ENCODE results near the gene DTD1.
"Not testable (repeated sequence)": the region's sequence is repeated elsewhere in the genome, so short reads cannot be mapped to it uniquely, and the experiment has no call there.

Gene DTD1

GRCh38 chr20:18787046-18787445 is 199.2 kb downstream of the DTD1 start:
- not testable (repeated sequence) for DNase-seq (ENCODE audit: low spot score); H2BK12ac ChIP-seq (ENCODE audit: low read length); H3K18ac ChIP-seq (ENCODE audit: low read length); H3K9me3 ChIP-seq (replicated peaks in 1 of 2; ENCODE audit: control insufficient read depth in 2 of 2, insufficient read depth in 1 of 2, low read depth in 1 of 2, low read length in 2 of 2); H3K36me3 ChIP-seq (replicated peaks in 1 of 2; ENCODE audit: control insufficient read depth in 2 of 2, insufficient read depth in 2 of 2, low read length in 2 of 2); H3K4me2 ChIP-seq (ENCODE audit: insufficient read depth, low read length, poor library complexity, severe bottlenecking); H2BK120ac ChIP-seq (ENCODE audit: low read depth, low read length); H4K91ac ChIP-seq (ENCODE audit: low read depth, low read length, poor library complexity); H3K27ac ChIP-seq (replicated peaks; ENCODE audit: low read length); H3K23ac ChIP-seq (ENCODE audit: low read depth, low read length, poor library complexity); H3K79me1 ChIP-seq (ENCODE audit: low read depth, low read length); H4K8ac ChIP-seq (ENCODE audit: low read depth, low read length); H3K4ac ChIP-seq (ENCODE audit: low read length); H3K4me1 ChIP-seq (ENCODE audit: control insufficient read depth in 2 of 2, insufficient read depth in 1 of 2, low read depth in 1 of 2, low read length in 2 of 2); H3K14ac ChIP-seq (ENCODE audit: low read length); H2AFZ ChIP-seq (ENCODE audit: low read length); H2BK5ac ChIP-seq (ENCODE audit: low read length); H3K4me3 ChIP-seq (ENCODE audit: low read length in 2 of 2); H2BK15ac ChIP-seq (ENCODE audit: low read length); H3K9ac ChIP-seq (ENCODE audit: low read depth, low read length, poor library complexity); H2AK5ac ChIP-seq (ENCODE audit: low read depth, low read length); H3K27me3 ChIP-seq (ENCODE audit: control insufficient read depth in 3 of 3, insufficient read depth in 3 of 3, low read depth in 1 of 3, low read length in 3 of 3)
- WGBS, 2 donors (ENCODE audit: extremely low coverage in 2 of 2, insufficient read length in 2 of 2, insufficient replicate concordance in 1 of 2) = no CpG with 5 or more reads among the region's 2 CpGs

GRCh38 chr20:18788021-18788420 is 200.2 kb downstream of the DTD1 start:
- DNase-seq (ENCODE audit: low spot score) = no peak
- no peak overlapping the region for H3K18ac ChIP-seq (ENCODE audit: low read length)
- no peak overlapping the region for H2BK12ac ChIP-seq (ENCODE audit: low read length)
- no peak overlapping the region for H2AK5ac ChIP-seq (ENCODE audit: low read depth, low read length)
- H3K4me1 ChIP-seq (ENCODE audit: control insufficient read depth in 2 of 2, insufficient read depth in 1 of 2, low read depth in 1 of 2, low read length in 2 of 2) = no peaks in the 10 kb centered on the region
- no peak overlapping the region for H2AFZ ChIP-seq (ENCODE audit: low read length)
- H3K79me1 ChIP-seq (ENCODE audit: low read depth, low read length) = no peaks in the 10 kb centered on the region
- H3K4me2 ChIP-seq (ENCODE audit: insufficient read depth, low read length, poor library complexity, severe bottlenecking) = no peak overlapping the region
- no peaks in the 10 kb centered on the region for H3K27me3 ChIP-seq (ENCODE audit: control insufficient read depth in 3 of 3, insufficient read depth in 3 of 3, low read depth in 1 of 3, low read length in 3 of 3)
- no peak overlapping the region for H3K27ac ChIP-seq (replicated peaks; ENCODE audit: low read length)
- no peaks in the 10 kb centered on the region for H3K9me3 ChIP-seq (replicated peaks in 1 of 2; ENCODE audit: control insufficient read depth in 2 of 2, insufficient read depth in 1 of 2, low read depth in 1 of 2, low read length in 2 of 2)
- H3K4me3 ChIP-seq (ENCODE audit: low read length in 2 of 2) = no peak overlapping the region
- no peak overlapping the region for H2BK120ac ChIP-seq (ENCODE audit: low read depth, low read length)
- no peak overlapping the region for H2BK15ac ChIP-seq (ENCODE audit: low read length)
- no peak overlapping the region for H3K9ac ChIP-seq (ENCODE audit: low read depth, low read length, poor library complexity)
- no peak overlapping the region for H3K23ac ChIP-seq (ENCODE audit: low read depth, low read length, poor library complexity)
- no peak overlapping the region for H3K14ac ChIP-seq (ENCODE audit: low read length)
- no peak overlapping the region for H4K8ac ChIP-seq (ENCODE audit: low read depth, low read length)
- no peak overlapping the region for H4K91ac ChIP-seq (ENCODE audit: low read depth, low read length, poor library complexity)
- no peak overlapping the region for H2BK5ac ChIP-seq (ENCODE audit: low read length)
- H3K4ac ChIP-seq (ENCODE audit: low read length) = no peak overlapping the region
- no peaks in the 10 kb centered on the region for H3K36me3 ChIP-seq (replicated peaks in 1 of 2; ENCODE audit: control insufficient read depth in 2 of 2, insufficient read depth in 2 of 2, low read length in 2 of 2)

- no peak overlapping the region for H4K91ac ChIP-seq (ENCODE audit: low read depth, low read length, poor library complexity)
- no peak overlapping the region for H3K9ac ChIP-seq (ENCODE audit: low read depth, low read length, poor library complexity)
- H3K4me2 ChIP-seq (ENCODE audit: insufficient read depth, low read length, poor library complexity, severe bottlenecking) = no peak overlapping the region
- no peak overlapping the region for H3K4ac ChIP-seq (ENCODE audit: low read length)
- H4K8ac ChIP-seq (ENCODE audit: low read depth, low read length) = no peak overlapping the region
- H2BK5ac ChIP-seq (ENCODE audit: low read length) = no peak overlapping the region
- no peaks in the 10 kb centered on the region for H3K27me3 ChIP-seq (ENCODE audit: control insufficient read depth in 3 of 3, insufficient read depth in 3 of 3, low read depth in 1 of 3, low read length in 3 of 3)
- DNase-seq (ENCODE audit: low spot score) = no peak
- H2BK12ac ChIP-seq (ENCODE audit: low read length) = no peak overlapping the region
- no peaks in the 10 kb centered on the region for H3K9me3 ChIP-seq (replicated peaks in 1 of 2; ENCODE audit: control insufficient read depth in 2 of 2, insufficient read depth in 1 of 2, low read depth in 1 of 2, low read length in 2 of 2)
- no peak overlapping the region for H2AK5ac ChIP-seq (ENCODE audit: low read depth, low read length)
- no peak overlapping the region for H2AFZ ChIP-seq (ENCODE audit: low read length)
- H2BK15ac ChIP-seq (ENCODE audit: low read length) = no peak overlapping the region
- no peaks in the 10 kb centered on the region for H3K36me3 ChIP-seq (replicated peaks in 1 of 2; ENCODE audit: control insufficient read depth in 2 of 2, insufficient read depth in 2 of 2, low read length in 2 of 2)
- H3K4me3 ChIP-seq (ENCODE audit: low read length in 2 of 2) = no peak overlapping the region
- H3K4me1 ChIP-seq (ENCODE audit: control insufficient read depth in 2 of 2, insufficient read depth in 1 of 2, low read depth in 1 of 2, low read length in 2 of 2) = no peaks in the 10 kb centered on the region
- H2BK120ac ChIP-seq (ENCODE audit: low read depth, low read length) = no peak overlapping the region
- no peak overlapping the region for H3K27ac ChIP-seq (replicated peaks; ENCODE audit: low read length)
- no CpG with 5 or more reads among the region's 3 CpGs for WGBS, 2 donors (ENCODE audit: extremely low coverage in 2 of 2, insufficient read length in 2 of 2, insufficient replicate concordance in 1 of 2)
- H3K18ac ChIP-seq (ENCODE audit: low read length) = no peak overlapping the region
- H3K14ac ChIP-seq (ENCODE audit: low read length) = no peak overlapping the region
- H3K23ac ChIP-seq (ENCODE audit: low read depth, low read length, poor library complexity) = no peak overlapping the region
- no peaks in the 10 kb centered on the region for H3K79me1 ChIP-seq (ENCODE audit: low read depth, low read length)
Observed at GRCh38 chr20:18790787-18791186, 202.9 kb downstream of the DTD1 start.

- no CpG with 5 or more reads among the region's 29 CpGs for WGBS, 2 donors (ENCODE audit: extremely low coverage in 2 of 2, insufficient read length in 2 of 2, insufficient replicate concordance in 1 of 2)
- Histone ChIP-seq H3K4me2 (ENCODE audit: insufficient read depth, low read length, poor library complexity, severe bottlenecking) (peak overlapping the region; percentile 63), H3K23ac (ENCODE audit: low read depth, low read length, poor library complexity) (no peak overlapping the region), H2AFZ (ENCODE audit: low read length) (peak overlapping the region; percentile 85), H2BK12ac (ENCODE audit: low read length) (no peak overlapping the region), H3K27me3 (ENCODE audit: control insufficient read depth in 3 of 3, insufficient read depth in 3 of 3, low read depth in 1 of 3, low read length in 3 of 3) (no peaks in the 10 kb centered on the region), H3K14ac (ENCODE audit: low read length) (no peak overlapping the region), H3K4me1 (ENCODE audit: control insufficient read depth in 2 of 2, insufficient read depth in 1 of 2, low read depth in 1 of 2, low read length in 2 of 2) (no peaks in the 10 kb centered on the region), H4K8ac (ENCODE audit: low read depth, low read length) (no peak overlapping the region), H3K27ac (replicated peaks; ENCODE audit: low read length) (no peak overlapping the region), H3K9me3 (replicated peaks in 1 of 2; ENCODE audit: control insufficient read depth in 2 of 2, insufficient read depth in 1 of 2, low read depth in 1 of 2, low read length in 2 of 2) (no peaks in the 10 kb centered on the region), H3K18ac (ENCODE audit: low read length) (peak overlapping the region; percentile 85), H2BK5ac (ENCODE audit: low read length) (no peak overlapping the region), H2BK15ac (ENCODE audit: low read length) (no peak overlapping the region), H3K36me3 (replicated peaks in 1 of 2; ENCODE audit: control insufficient read depth in 2 of 2, insufficient read depth in 2 of 2, low read length in 2 of 2) (no peaks in the 10 kb centered on the region), H3K4ac (ENCODE audit: low read length) (no peak overlapping the region), H2BK120ac (ENCODE audit: low read depth, low read length) (no peak overlapping the region), H3K79me1 (ENCODE audit: low read depth, low read length) (no peaks in the 10 kb centered on the region), H3K9ac (ENCODE audit: low read depth, low read length, poor library complexity) (no peak overlapping the region), H2AK5ac (ENCODE audit: low read depth, low read length) (no peak overlapping the region), H4K91ac (ENCODE audit: low read depth, low read length, poor library complexity) (no peak overlapping the region), H3K4me3 (ENCODE audit: low read length in 2 of 2) (peak overlapping the region; percentile 62 to 84)
- DNase-seq (ENCODE audit: low spot score) = peak; percentile 80
Observed at GRCh38 chr20:18793625-18794427, 206.0 kb downstream of the DTD1 start.

Measured in neuronal stem cell (in vitro differentiated cells).